ENCODE results near the gene DPYSL3.
"Not testable (repeated sequence)": the region's sequence is repeated elsewhere in the genome, so short reads cannot be mapped to it uniquely, and the experiment has no call there.

The DPYSL3 gene

DNA sequence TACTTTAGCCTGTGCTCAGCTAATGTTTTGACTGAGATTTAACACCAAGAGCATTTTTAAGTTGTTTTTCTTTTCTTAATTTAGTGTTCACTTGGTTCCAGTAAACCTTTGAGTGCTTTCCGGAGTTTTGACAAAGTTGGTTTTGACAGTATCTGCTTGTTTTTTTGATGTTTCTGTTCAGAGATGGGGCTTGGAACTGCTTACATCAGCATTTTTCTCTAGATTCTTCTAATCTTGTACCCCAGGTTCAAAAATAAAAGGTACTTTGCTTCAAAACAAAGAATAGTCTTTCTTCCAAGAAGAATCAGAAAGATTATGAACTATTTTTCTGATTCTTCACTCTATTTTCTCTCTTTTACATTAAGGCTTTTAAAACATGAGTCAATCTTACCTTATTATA lies 132.2 kb downstream of the DPYSL3 start:
- Histone ChIP-seq H3K36me3 (ENCODE audit: insufficient read depth, insufficient read length, low read length) (no peaks in the 10 kb centered on the region), H3K9me3 (ENCODE audit: insufficient read depth, low read length) (no peaks in the 10 kb centered on the region), H3K4me1 (ENCODE audit: insufficient read depth, insufficient read length) (peaks cover 1% of the 10 kb centered on the region), H3K9ac (ENCODE audit: insufficient read length, low read depth) (no peak overlapping the region), H3K4me3 (ENCODE audit: insufficient read length, low read depth) (no peak overlapping the region), H3K27me3 (ENCODE audit: insufficient read depth, insufficient read length) (no peaks in the 10 kb centered on the region)
- TF ChIP-seq SUZ12 (IDR thresholded peaks at IDR 0.05; ENCODE audit: extremely low read depth, insufficient read depth, insufficient read length) (no peak), ZNF274 (IDR thresholded peaks at IDR 0.05; ENCODE audit: low read depth, low read length) (no peak), YY1 (IDR thresholded peaks at IDR 0.05; ENCODE audit: insufficient read depth, insufficient read length) (no peak)
- DNase-seq (ENCODE audit: low read depth, low spot score) = no peak

DNA sequence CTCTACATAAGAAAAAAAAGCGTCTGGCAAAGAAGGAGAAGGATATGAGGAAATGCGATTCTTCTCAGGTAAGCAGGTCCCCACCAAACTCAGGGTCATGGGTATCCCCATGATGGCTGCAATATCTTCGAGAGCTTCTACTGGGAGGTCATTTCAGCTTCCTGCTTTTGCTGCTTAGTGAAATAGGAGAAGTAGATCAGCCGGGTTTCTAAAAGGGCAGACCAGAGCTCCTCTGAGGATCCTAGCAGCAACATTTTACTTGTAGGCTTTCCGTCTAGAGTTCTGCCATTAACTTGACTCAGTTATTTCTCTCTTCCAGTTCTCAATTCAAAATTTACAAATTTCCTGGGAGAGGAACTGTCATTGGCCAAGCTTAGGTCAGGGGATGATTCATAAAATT lies 134.7 kb downstream of the DPYSL3 start:
- Histone ChIP-seq H3K9ac (ENCODE audit: insufficient read length, low read depth) (no peak overlapping the region), H3K4me1 (ENCODE audit: insufficient read depth, insufficient read length) (no peaks in the 10 kb centered on the region), H3K27me3 (ENCODE audit: insufficient read depth, insufficient read length) (no peaks in the 10 kb centered on the region), H3K9me3 (ENCODE audit: insufficient read depth, low read length) (no peaks in the 10 kb centered on the region), H3K4me3 (ENCODE audit: insufficient read length, low read depth) (no peak overlapping the region), H3K36me3 (ENCODE audit: insufficient read depth, insufficient read length, low read length) (no peaks in the 10 kb centered on the region)
- no peak for DNase-seq (ENCODE audit: low read depth, low spot score)
- TF ChIP-seq YY1 (IDR thresholded peaks at IDR 0.05; ENCODE audit: insufficient read depth, insufficient read length) (no peak), SUZ12 (IDR thresholded peaks at IDR 0.05; ENCODE audit: extremely low read depth, insufficient read depth, insufficient read length) (no peak), ZNF274 (IDR thresholded peaks at IDR 0.05; ENCODE audit: low read depth, low read length) (no peak)

DNA sequence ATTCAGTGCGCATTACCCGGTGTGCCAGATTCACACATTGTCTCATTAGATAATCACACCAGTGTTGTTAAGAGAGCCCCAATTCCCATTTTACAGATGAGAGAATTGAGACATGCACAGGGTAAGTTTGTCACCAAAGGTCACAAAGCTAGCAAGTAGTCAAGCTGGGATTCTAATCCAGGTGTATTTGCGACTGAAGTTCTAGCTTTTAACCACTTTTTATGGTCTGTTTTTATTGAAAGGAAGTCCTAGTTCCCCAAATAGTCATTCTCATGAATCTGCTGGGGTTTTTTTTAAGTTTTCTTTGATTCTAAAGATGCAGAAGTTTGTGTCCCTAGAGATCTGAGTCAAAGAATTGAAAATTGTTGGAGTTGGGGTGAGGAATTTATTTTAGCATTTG lies 136.5 kb downstream of the DPYSL3 start:
- no peak for DNase-seq (ENCODE audit: low read depth, low spot score)
- Histone ChIP-seq H3K4me3 (ENCODE audit: insufficient read length, low read depth) (no peak overlapping the region), H3K36me3 (ENCODE audit: insufficient read depth, insufficient read length, low read length) (no peaks in the 10 kb centered on the region), H3K9me3 (ENCODE audit: insufficient read depth, low read length) (no peaks in the 10 kb centered on the region), H3K4me1 (ENCODE audit: insufficient read depth, insufficient read length) (no peaks in the 10 kb centered on the region), H3K9ac (ENCODE audit: insufficient read length, low read depth) (no peak overlapping the region), H3K27me3 (ENCODE audit: insufficient read depth, insufficient read length) (no peaks in the 10 kb centered on the region)
- no peak for TF ChIP-seq SUZ12 (IDR thresholded peaks at IDR 0.05; ENCODE audit: extremely low read depth, insufficient read depth, insufficient read length)
- TF ChIP-seq ZNF274 (IDR thresholded peaks at IDR 0.05; ENCODE audit: low read depth, low read length) = no peak
- no peak for TF ChIP-seq YY1 (IDR thresholded peaks at IDR 0.05; ENCODE audit: insufficient read depth, insufficient read length)

DNA sequence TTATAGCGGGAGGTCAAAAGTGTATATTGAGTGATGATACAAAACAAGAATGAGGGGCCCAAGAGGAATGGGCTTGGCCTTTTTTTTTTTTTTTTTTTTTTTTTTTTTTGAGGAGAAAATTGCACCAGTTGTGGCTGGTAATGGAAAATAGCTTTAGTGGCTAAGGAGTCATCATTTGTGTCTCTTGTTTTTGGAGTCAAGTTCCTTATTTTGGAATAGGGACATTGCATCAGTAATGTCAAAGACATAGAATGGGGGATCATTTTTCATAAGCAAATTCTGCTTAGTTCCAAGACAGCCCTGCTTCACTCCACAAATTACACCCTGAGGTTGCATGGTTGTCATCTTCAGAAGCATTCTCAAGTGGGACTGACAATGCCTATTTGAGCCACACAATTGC lies 137.7 kb downstream of the DPYSL3 start:
- Histone ChIP-seq H3K9ac (ENCODE audit: insufficient read length, low read depth) (no peak overlapping the region), H3K4me3 (ENCODE audit: insufficient read length, low read depth) (no peak overlapping the region), H3K4me1 (ENCODE audit: insufficient read depth, insufficient read length) (no peaks in the 10 kb centered on the region), H3K27me3 (ENCODE audit: insufficient read depth, insufficient read length) (no peaks in the 10 kb centered on the region), H3K9me3 (ENCODE audit: insufficient read depth, low read length) (no peaks in the 10 kb centered on the region), H3K36me3 (ENCODE audit: insufficient read depth, insufficient read length, low read length) (no peaks in the 10 kb centered on the region)
- TF ChIP-seq ZNF274 (IDR thresholded peaks at IDR 0.05; ENCODE audit: low read depth, low read length) (no peak), YY1 (IDR thresholded peaks at IDR 0.05; ENCODE audit: insufficient read depth, insufficient read length) (no peak), SUZ12 (IDR thresholded peaks at IDR 0.05; ENCODE audit: extremely low read depth, insufficient read depth, insufficient read length) (no peak)
- no peak for DNase-seq (ENCODE audit: low read depth, low spot score)

DNA sequence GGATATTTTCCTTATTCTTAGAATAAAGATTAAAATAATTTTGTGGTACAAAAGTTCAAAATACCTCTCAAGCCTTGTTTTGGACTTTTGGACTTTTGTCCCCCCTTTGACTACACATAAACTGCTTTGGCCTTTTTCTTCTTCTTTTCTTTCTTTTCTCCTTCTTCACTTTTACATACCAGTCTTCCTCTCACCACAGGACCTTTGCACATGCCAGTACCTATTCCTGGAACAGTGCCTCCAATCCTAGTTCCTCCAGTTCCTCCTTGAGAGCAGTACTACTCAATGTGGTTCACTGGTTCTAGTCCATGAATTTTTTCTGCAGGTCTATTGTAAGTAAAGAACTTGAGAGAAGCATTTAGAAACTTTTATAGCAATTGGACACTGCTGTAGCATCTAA lies 138.6 kb downstream of the DPYSL3 start:
- no peaks in the 10 kb centered on the region for H3K36me3 ChIP-seq (ENCODE audit: insufficient read depth, insufficient read length, low read length)

DNA sequence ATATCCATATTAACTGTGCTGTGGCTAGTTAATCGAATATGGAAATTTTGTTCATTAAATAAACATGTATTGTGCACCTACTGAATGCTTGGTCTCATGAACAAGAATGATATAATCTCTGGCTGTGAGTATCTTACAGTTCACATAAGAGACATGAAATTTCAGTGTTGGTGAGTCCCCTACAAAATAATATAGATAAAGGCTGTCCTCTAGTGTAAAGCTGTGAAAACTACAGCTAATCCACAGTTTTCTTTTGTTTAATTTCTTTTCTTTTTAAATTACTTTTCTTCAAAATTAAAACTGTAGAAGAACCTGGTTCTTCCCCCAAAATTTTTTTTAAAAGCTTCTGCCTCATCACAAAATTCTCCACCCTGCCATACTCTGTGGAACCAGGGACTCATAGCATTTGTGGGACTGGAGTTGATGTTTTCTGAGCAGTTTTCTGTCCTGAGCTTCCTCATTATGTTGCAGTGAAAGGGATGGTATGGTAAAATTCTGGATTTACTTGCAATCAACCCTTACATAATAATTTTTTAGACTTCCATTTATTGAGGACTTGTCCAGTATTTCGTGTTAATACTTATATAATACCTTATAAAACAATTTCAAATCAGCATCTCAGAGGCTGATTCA lies 140.0 kb downstream of the DPYSL3 start:
- H3K36me3 ChIP-seq (ENCODE audit: insufficient read depth, insufficient read length, low read length) = no peaks in the 10 kb centered on the region
- TF ChIP-seq ZNF274 (IDR thresholded peaks at IDR 0.05; ENCODE audit: low read depth, low read length) = no peak
- TF ChIP-seq SUZ12 (IDR thresholded peaks at IDR 0.05; ENCODE audit: extremely low read depth, insufficient read depth, insufficient read length) = no peak
- TF ChIP-seq YY1 (IDR thresholded peaks at IDR 0.05; ENCODE audit: insufficient read depth, insufficient read length) = no peak
- H3K4me3 ChIP-seq (ENCODE audit: insufficient read length, low read depth) = no peak overlapping the region
- DNase-seq (ENCODE audit: low read depth, low spot score) = no peak
- H3K4me1 ChIP-seq (ENCODE audit: insufficient read depth, insufficient read length) = no peaks in the 10 kb centered on the region
- H3K9ac ChIP-seq (ENCODE audit: insufficient read length, low read depth) = no peak overlapping the region
- H3K27me3 ChIP-seq (ENCODE audit: insufficient read depth, insufficient read length) = no peaks in the 10 kb centered on the region
- H3K9me3 ChIP-seq (ENCODE audit: insufficient read depth, low read length) = no peaks in the 10 kb centered on the region

More for the DNA sequence above, 138.6 kb downstream of the DPYSL3 start:
- H3K9me3 ChIP-seq (ENCODE audit: insufficient read depth, low read length) = no peaks in the 10 kb centered on the region
- no peak overlapping the region for H3K9ac ChIP-seq (ENCODE audit: insufficient read length, low read depth)
- H3K4me3 ChIP-seq (ENCODE audit: insufficient read length, low read depth) = no peak overlapping the region
- H3K4me1 ChIP-seq (ENCODE audit: insufficient read depth, insufficient read length) = no peaks in the 10 kb centered on the region
- TF ChIP-seq YY1 (IDR thresholded peaks at IDR 0.05; ENCODE audit: insufficient read depth, insufficient read length) = no peak
- no peak for TF ChIP-seq ZNF274 (IDR thresholded peaks at IDR 0.05; ENCODE audit: low read depth, low read length)
- no peak for TF ChIP-seq SUZ12 (IDR thresholded peaks at IDR 0.05; ENCODE audit: extremely low read depth, insufficient read depth, insufficient read length)
- DNase-seq (ENCODE audit: low read depth, low spot score) = no peak
- no peaks in the 10 kb centered on the region for H3K27me3 ChIP-seq (ENCODE audit: insufficient read depth, insufficient read length)

DNA sequence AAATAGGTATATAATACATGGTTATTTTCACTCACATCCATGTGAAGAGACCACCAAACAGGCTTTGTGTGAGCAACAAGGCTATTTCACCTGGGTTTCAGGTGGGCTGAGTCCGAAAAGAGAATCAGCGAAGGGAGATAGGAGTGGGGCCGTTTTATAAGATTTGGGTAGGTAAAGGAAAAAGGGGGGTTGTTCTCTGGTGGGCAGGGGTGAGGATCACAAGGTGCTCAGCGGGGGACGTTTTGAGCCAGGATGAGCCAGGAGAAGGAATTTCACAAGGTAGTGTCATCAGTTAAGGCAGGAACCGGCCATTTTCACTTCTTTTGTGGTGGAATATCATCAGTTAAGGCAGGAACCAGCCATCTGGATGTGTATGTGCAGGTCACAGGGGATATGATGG lies 142.5 kb downstream of the DPYSL3 start:
- not testable (repeated sequence) for H3K4me1 ChIP-seq (ENCODE audit: insufficient read depth, insufficient read length); H3K9me3 ChIP-seq (ENCODE audit: insufficient read depth, low read length); H3K27me3 ChIP-seq (ENCODE audit: insufficient read depth, insufficient read length)

More for the DNA sequence above, 142.5 kb downstream of the DPYSL3 start:
- H3K4me3 ChIP-seq (ENCODE audit: insufficient read length, low read depth); H3K9ac ChIP-seq (ENCODE audit: insufficient read length, low read depth); DNase-seq (ENCODE audit: low read depth, low spot score); H3K36me3 ChIP-seq (ENCODE audit: insufficient read depth, insufficient read length, low read length): not testable (repeated sequence)
